Adrenal gland (tissue), 5 donors: ENCODE measurements around the gene TFPI.

Experiments
- POLR2A ChIP-seq, 2 donors: fragments of 450-650 bp; IDR thresholded peaks; one replicate each; pipeline ENCODE4 v1.6.1; 2017; ENCODE audit warnings: antibody characterized with exemption in 2 of 2, mild to moderate bottlenecking in 2 of 2, moderate library complexity in 1 of 2
- TF ChIP-seq, protein P1 (sequence below), 6 experiments: fragments of 450-650 bp in 4 of 6; fragments of 200-600 bp in 2 of 6; sonication (generic) in 1 of 6; IDR thresholded peaks; 1 replicate in 5 of 6; 2 replicates in 1 of 6; pipeline versions ENCODE4 v1.5.1 to v1.8.0; 2016 to 2021; ENCODE audit warnings: antibody characterized with exemption in 6 of 6, mild to moderate bottlenecking in 2 of 6, moderate library complexity in 1 of 6
- donor health status: DM: no; HTN: no; CAD: no.

GRCh38 chr2:187421519-187421918, 132.7 kb downstream of the TFPI start:
- no peak for TF ChIP-seq POLR2A (IDR thresholded peaks at IDR 0.05)
- TF ChIP-seq, protein P1, sequence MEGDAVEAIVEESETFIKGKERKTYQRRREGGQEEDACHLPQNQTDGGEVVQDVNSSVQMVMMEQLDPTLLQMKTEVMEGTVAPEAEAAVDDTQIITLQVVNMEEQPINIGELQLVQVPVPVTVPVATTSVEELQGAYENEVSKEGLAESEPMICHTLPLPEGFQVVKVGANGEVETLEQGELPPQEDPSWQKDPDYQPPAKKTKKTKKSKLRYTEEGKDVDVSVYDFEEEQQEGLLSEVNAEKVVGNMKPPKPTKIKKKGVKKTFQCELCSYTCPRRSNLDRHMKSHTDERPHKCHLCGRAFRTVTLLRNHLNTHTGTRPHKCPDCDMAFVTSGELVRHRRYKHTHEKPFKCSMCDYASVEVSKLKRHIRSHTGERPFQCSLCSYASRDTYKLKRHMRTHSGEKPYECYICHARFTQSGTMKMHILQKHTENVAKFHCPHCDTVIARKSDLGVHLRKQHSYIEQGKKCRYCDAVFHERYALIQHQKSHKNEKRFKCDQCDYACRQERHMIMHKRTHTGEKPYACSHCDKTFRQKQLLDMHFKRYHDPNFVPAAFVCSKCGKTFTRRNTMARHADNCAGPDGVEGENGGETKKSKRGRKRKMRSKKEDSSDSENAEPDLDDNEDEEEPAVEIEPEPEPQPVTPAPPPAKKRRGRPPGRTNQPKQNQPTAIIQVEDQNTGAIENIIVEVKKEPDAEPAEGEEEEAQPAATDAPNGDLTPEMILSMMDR (IDR thresholded peaks at IDR 0.05): no peak
